ENCODE measurements around the gene B4GALT7. TPM values are rescaled to one million over a fixed set of nuclear protein-coding genes. Genes with fewer than 3 reads are reported as not detected.
"Not testable (repeated sequence)": the region's sequence is repeated elsewhere in the genome, so short reads cannot be mapped to it uniquely, and the experiment has no call there.

The B4GALT7 gene
- total RNA-seq, 2 experiments from 2014 or later, result 31.1 to 33.8 TPM

DNA sequence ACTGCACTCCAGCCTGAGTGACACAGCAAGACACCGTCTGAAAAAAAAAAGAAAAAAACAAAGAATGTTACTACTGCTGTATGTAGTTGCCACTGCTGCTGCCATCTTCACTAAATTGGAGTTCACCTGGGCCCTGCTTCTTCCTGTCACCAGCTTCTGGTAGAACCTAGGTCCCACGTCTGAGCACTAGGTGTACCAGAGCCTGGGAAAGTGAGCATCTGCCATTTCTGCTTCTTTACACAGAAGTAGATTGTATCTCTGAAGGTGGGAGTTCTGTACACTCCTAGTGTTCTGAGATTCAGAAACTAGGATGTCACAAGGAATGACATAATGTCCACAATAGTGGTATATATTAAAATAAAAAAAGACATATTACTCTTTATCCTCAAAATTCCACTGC, 51.3 kb downstream of the B4GALT7 start:
- H3K27me3 ChIP-seq (ENCODE audit: control insufficient read depth in 1 of 2, insufficient read depth in 2 of 2, low read length in 2 of 2); CTCF ChIA-PET; H3K27ac Mint-ChIP-seq; H3K27me3 Mint-ChIP-seq; H3K4me3 ChIP-seq (ENCODE audit: low read length); POLR2A ChIA-PET; H3K4me1 ChIP-seq (ENCODE audit: insufficient read depth, low read length); ATAC-seq (ENCODE audit: poor library complexity); H3K36me3 ChIP-seq (ENCODE audit: insufficient read depth, low read length); intact Hi-C loops (cut with DNase I, micrococcal nuclease); H3K4me1 Mint-ChIP-seq (ENCODE audit: low read depth); DNase-seq; H3K9me3 Mint-ChIP-seq; H3K27ac ChIP-seq (ENCODE audit: low read depth in 1 of 2, low read length in 2 of 2); H3K36me3 Mint-ChIP-seq (ENCODE audit: low read depth); H3K4me3 Mint-ChIP-seq; H3K9me3 ChIP-seq (ENCODE audit: control insufficient read depth in 1 of 2, insufficient read depth in 1 of 2, low read length in 2 of 2): not testable (repeated sequence)

- H3K4me3 ChIP-seq (ENCODE audit: low read length); POLR2A ChIA-PET; DNase-seq; H3K27ac ChIP-seq (ENCODE audit: low read depth in 1 of 2, low read length in 2 of 2); H3K27me3 Mint-ChIP-seq; H3K4me3 Mint-ChIP-seq; intact Hi-C loops (cut with DNase I, micrococcal nuclease); H3K4me1 ChIP-seq (ENCODE audit: insufficient read depth, low read length); ATAC-seq (ENCODE audit: poor library complexity); H3K27ac Mint-ChIP-seq; H3K9me3 ChIP-seq (ENCODE audit: control insufficient read depth in 1 of 2, insufficient read depth in 1 of 2, low read length in 2 of 2); H3K27me3 ChIP-seq (ENCODE audit: control insufficient read depth in 1 of 2, insufficient read depth in 2 of 2, low read length in 2 of 2); H3K36me3 ChIP-seq (ENCODE audit: insufficient read depth, low read length); H3K9me3 Mint-ChIP-seq; CTCF ChIA-PET: not testable (repeated sequence)
- peaks cover 11% of the 10 kb centered on the region for H3K4me1 Mint-ChIP-seq (ENCODE audit: low read depth)
- H3K36me3 Mint-ChIP-seq (ENCODE audit: low read depth), result peaks cover 15% of the 10 kb centered on the region
Observed at GRCh38 chr5:177657846-177658245, 57.9 kb downstream of the B4GALT7 start.

- H3K4me1 ChIP-seq (ENCODE audit: insufficient read depth, low read length); CTCF ChIA-PET; ATAC-seq (ENCODE audit: poor library complexity); intact Hi-C loops (cut with DNase I, micrococcal nuclease); H3K4me3 ChIP-seq (ENCODE audit: low read length); H3K27ac ChIP-seq (ENCODE audit: low read depth in 1 of 2, low read length in 2 of 2); H3K9me3 Mint-ChIP-seq; DNase-seq; POLR2A ChIA-PET; H3K9me3 ChIP-seq (ENCODE audit: control insufficient read depth in 1 of 2, insufficient read depth in 1 of 2, low read length in 2 of 2); H3K4me3 Mint-ChIP-seq; H3K27me3 ChIP-seq (ENCODE audit: control insufficient read depth in 1 of 2, insufficient read depth in 2 of 2, low read length in 2 of 2); H3K36me3 ChIP-seq (ENCODE audit: insufficient read depth, low read length); H3K27me3 Mint-ChIP-seq; H3K27ac Mint-ChIP-seq: not testable (repeated sequence)
- Mint-ChIP-seq H3K36me3 (ENCODE audit: low read depth) (peaks cover 15% of the 10 kb centered on the region), H3K4me1 (ENCODE audit: low read depth) (peaks cover 16% of the 10 kb centered on the region)
Observed at GRCh38 chr5:177658542-177658941, 58.6 kb downstream of the B4GALT7 start.

Other genes starting within 250 kb of the B4GALT7 start
- 10 to 100 TPM; 54.5 to 55.6 TPM for gene LMAN2, start 248.5 kb upstream of the B4GALT7 start, total RNA-seq
- 10 to 100 TPM; 34.7 to 35.3 TPM for gene RGS14, start 242.2 kb upstream of the B4GALT7 start, total RNA-seq
- not detected for gene SLC34A1, start 215.7 kb upstream of the B4GALT7 start, total RNA-seq
- gene PFN3, start 199.5 kb upstream of the B4GALT7 start, total RNA-seq, result not detected
- under 1 TPM; 0.20 to 0.60 TPM for gene F12, start 190.6 kb upstream of the B4GALT7 start, total RNA-seq
- gene GRK6, start 173.5 kb upstream of the B4GALT7 start, total RNA-seq, result 100 to 1,000 TPM; 186 to 192 TPM
- 10 to 100 TPM; 23.3 to 23.5 TPM for gene PRR7, start 153.3 kb upstream of the B4GALT7 start, total RNA-seq
- gene DBN1, start 126.5 kb upstream of the B4GALT7 start, total RNA-seq, result 1 to 10 TPM; 1.8 to 2.5 TPM
- gene PDLIM7, start 102.5 kb upstream of the B4GALT7 start, total RNA-seq, result 1 to 10 TPM; 5.2 to 6.0 TPM
- gene DOK3, start 90.3 kb upstream of the B4GALT7 start, total RNA-seq, result 1 to 10 TPM; 1.3 to 1.4 TPM
- gene DDX41, start 83.2 kb upstream of the B4GALT7 start, total RNA-seq, result 10 to 100 TPM; 49.6 to 49.7 TPM
- gene FAM193B, start 45.6 kb upstream of the B4GALT7 start, total RNA-seq, result 100 to 1,000 TPM; 150 to 155 TPM
- 10 to 100 TPM; 42.7 to 47.8 TPM for gene TMED9, start 7.9 kb upstream of the B4GALT7 start, total RNA-seq
- 100 to 1,000 TPM; 106 to 115 TPM for gene FAM153A, start 182.8 kb downstream of the B4GALT7 start, total RNA-seq